Suprapubic skin (tissue), 3 donors: ENCODE measurements around the gene GKAP1.
"Not testable (repeated sequence)": the region's sequence is repeated elsewhere in the genome, so short reads cannot be mapped to it uniquely, and the experiment has no call there.

Source experiments
- EP300 ChIP-seq: sonication (generic); formaldehyde crosslinking; IDR thresholded peaks from one replicate; pipeline ENCODE4 v1.6.1; 2017; ENCODE audit warnings: antibody characterized with exemption
- POLR2A ChIP-seq, 2 donors: fragments of 450-650 bp; IDR thresholded peaks; one replicate each; pipeline ENCODE4 v1.6.1; 2017; ENCODE audit warnings: antibody characterized with exemption in 2 of 2, mild to moderate bottlenecking in 2 of 2, moderate library complexity in 2 of 2
- TF ChIP-seq, protein P1 (sequence below), 2 donors: fragments of 200-600 bp in 1 of 2; fragments of 450-650 bp in 1 of 2; sonication (generic) in 1 of 2; IDR thresholded peaks; one replicate each; pipeline ENCODE4 v1.5.1; 2016 to 2019; ENCODE audit warnings: antibody characterized with exemption in 2 of 2, mild to moderate bottlenecking in 1 of 2, moderate library complexity in 1 of 2

- TF ChIP-seq, protein P1, sequence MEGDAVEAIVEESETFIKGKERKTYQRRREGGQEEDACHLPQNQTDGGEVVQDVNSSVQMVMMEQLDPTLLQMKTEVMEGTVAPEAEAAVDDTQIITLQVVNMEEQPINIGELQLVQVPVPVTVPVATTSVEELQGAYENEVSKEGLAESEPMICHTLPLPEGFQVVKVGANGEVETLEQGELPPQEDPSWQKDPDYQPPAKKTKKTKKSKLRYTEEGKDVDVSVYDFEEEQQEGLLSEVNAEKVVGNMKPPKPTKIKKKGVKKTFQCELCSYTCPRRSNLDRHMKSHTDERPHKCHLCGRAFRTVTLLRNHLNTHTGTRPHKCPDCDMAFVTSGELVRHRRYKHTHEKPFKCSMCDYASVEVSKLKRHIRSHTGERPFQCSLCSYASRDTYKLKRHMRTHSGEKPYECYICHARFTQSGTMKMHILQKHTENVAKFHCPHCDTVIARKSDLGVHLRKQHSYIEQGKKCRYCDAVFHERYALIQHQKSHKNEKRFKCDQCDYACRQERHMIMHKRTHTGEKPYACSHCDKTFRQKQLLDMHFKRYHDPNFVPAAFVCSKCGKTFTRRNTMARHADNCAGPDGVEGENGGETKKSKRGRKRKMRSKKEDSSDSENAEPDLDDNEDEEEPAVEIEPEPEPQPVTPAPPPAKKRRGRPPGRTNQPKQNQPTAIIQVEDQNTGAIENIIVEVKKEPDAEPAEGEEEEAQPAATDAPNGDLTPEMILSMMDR (IDR thresholded peaks at IDR 0.05): not testable (repeated sequence)
- TF ChIP-seq POLR2A (IDR thresholded peaks at IDR 0.05); EP300: not testable (repeated sequence)
These were observed 13.1 kb downstream of the GKAP1 start for GRCh38 chr9:83804454-83804853.
